Osteocyte (in vitro differentiated cells): Measurements from ENCODE around the gene ACBD4. TPM values are rescaled to one million over a fixed set of nuclear protein-coding genes. Genes with fewer than 3 reads are reported as not detected.

Experiments
- DNase-seq: peaks from one replicate; pipeline ENCODE4 v3.0.0; 2021; ENCODE audit warnings: mixed read lengths; ENCODE audit not compliant: unreplicated experiment; ENCODE audit errors: extremely low spot score
- H3K27ac Mint-ChIP-seq: one replicate; pipeline ENCODE4 v1.8.0; 2021; ENCODE audit warnings: mild to moderate bottlenecking, mixed read lengths; ENCODE audit not compliant: unreplicated experiment
- H3K27me3 Mint-ChIP-seq: one replicate; pipeline ENCODE4 v1.8.0; 2021; ENCODE audit warnings: mixed read lengths; ENCODE audit not compliant: unreplicated experiment
- H3K36me3 Mint-ChIP-seq: one replicate; pipeline ENCODE4 v1.8.0; 2021; ENCODE audit warnings: mixed read lengths; ENCODE audit not compliant: unreplicated experiment
- H3K4me1 Mint-ChIP-seq: one replicate; pipeline ENCODE4 v1.8.0; 2021; ENCODE audit warnings: mixed read lengths; ENCODE audit not compliant: unreplicated experiment
- H3K4me3 Mint-ChIP-seq: one replicate; pipeline ENCODE4 v1.8.0; 2021; ENCODE audit warnings: mild to moderate bottlenecking, moderate library complexity, mixed read lengths; ENCODE audit not compliant: unreplicated experiment
- H3K9me3 Mint-ChIP-seq: one replicate; pipeline ENCODE4 v1.8.0; 2021; ENCODE audit warnings: mixed read lengths; ENCODE audit not compliant: unreplicated experiment
- total RNA-seq: library from RNA; stranded (reverse); gene quantifications from 2 replicates; pipeline ENCODE4 v1.2.1, GENCODE V29; 2021
- TF ChIP-seq, protein P1 (sequence below): fragments of 200-600 bp; sonication (generic); IDR thresholded peaks from 2 replicates; pipeline ENCODE4 v1.5.0; 2021; ENCODE audit warnings: antibody characterized with exemption, mild to moderate bottlenecking, moderate library complexity

ACBD4 gene
- total RNA-seq, 1 donor from 2014 or later = 8.1 TPM

DNA sequence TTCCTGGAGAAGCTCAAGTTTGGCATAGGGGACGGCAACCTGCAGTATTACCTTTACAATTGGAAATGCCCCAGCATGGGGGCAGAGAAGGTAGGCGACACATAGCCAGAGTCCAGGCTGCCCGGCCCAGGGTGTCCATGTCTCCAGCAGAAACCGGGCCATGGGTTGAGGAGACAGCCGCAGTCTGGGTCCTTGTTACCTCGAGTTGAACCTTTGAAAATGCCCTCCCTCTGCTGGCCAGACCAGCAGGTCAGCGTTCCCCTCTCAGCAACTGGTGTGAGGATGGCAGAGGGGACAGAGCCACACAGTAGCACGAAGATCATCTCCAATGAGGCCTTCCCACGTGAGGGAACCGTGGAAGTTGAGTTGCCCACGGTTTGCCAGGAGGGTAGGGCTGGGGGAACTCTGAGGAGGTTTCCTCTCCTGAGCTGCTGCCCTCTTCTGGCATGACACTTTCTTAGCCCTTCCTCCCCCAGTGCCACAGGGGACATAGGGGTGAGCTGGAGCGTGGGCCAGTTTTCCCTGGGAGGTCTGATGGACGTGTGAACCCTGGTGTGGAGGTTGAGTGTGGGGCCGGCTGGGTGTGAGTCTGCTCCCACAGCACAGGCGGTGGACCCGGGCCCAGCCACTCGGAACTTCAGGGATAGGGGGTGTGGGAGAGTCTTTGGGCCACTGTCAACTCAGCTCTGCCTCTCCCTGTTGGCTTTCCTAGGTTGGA is 30.4 kb upstream of the ACBD4 start:
- TF ChIP-seq, protein P1, sequence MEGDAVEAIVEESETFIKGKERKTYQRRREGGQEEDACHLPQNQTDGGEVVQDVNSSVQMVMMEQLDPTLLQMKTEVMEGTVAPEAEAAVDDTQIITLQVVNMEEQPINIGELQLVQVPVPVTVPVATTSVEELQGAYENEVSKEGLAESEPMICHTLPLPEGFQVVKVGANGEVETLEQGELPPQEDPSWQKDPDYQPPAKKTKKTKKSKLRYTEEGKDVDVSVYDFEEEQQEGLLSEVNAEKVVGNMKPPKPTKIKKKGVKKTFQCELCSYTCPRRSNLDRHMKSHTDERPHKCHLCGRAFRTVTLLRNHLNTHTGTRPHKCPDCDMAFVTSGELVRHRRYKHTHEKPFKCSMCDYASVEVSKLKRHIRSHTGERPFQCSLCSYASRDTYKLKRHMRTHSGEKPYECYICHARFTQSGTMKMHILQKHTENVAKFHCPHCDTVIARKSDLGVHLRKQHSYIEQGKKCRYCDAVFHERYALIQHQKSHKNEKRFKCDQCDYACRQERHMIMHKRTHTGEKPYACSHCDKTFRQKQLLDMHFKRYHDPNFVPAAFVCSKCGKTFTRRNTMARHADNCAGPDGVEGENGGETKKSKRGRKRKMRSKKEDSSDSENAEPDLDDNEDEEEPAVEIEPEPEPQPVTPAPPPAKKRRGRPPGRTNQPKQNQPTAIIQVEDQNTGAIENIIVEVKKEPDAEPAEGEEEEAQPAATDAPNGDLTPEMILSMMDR = no peak
- Mint-ChIP-seq H3K4me1 (peaks cover 24% of the 10 kb centered on the region), H3K9me3 (no peaks in the 10 kb centered on the region), H3K4me3 (no peak overlapping the region), H3K36me3 (peaks cover 18% of the 10 kb centered on the region), H3K27me3 (no peaks in the 10 kb centered on the region), H3K27ac (peak overlapping the region; percentile 18)
- DNase-seq = no peak

GRCh38 chr17:45106096-45106495 is 29.4 kb upstream of the ACBD4 start:
- H3K4me3 Mint-ChIP-seq = no peak overlapping the region
- TF ChIP-seq, protein P1 = no peak
- H3K9me3 Mint-ChIP-seq = no peaks in the 10 kb centered on the region
- H3K27ac Mint-ChIP-seq = no peak overlapping the region
- H3K4me1 Mint-ChIP-seq = peaks cover 24% of the 10 kb centered on the region
- no peak for DNase-seq
- no peaks in the 10 kb centered on the region for H3K27me3 Mint-ChIP-seq
- H3K36me3 Mint-ChIP-seq = peaks cover 18% of the 10 kb centered on the region

- peaks cover 18% of the 10 kb centered on the region for H3K36me3 Mint-ChIP-seq
- no peak for DNase-seq
- TF ChIP-seq, protein P1 = no peak
- no peak overlapping the region for H3K27ac Mint-ChIP-seq
- H3K4me1 Mint-ChIP-seq = peaks cover 23% of the 10 kb centered on the region
- H3K4me3 Mint-ChIP-seq = no peak overlapping the region
- no peaks in the 10 kb centered on the region for H3K27me3 Mint-ChIP-seq
- no peaks in the 10 kb centered on the region for H3K9me3 Mint-ChIP-seq
Observed at GRCh38 chr17:45106582-45106981, 28.9 kb upstream of the ACBD4 start.

DNA sequence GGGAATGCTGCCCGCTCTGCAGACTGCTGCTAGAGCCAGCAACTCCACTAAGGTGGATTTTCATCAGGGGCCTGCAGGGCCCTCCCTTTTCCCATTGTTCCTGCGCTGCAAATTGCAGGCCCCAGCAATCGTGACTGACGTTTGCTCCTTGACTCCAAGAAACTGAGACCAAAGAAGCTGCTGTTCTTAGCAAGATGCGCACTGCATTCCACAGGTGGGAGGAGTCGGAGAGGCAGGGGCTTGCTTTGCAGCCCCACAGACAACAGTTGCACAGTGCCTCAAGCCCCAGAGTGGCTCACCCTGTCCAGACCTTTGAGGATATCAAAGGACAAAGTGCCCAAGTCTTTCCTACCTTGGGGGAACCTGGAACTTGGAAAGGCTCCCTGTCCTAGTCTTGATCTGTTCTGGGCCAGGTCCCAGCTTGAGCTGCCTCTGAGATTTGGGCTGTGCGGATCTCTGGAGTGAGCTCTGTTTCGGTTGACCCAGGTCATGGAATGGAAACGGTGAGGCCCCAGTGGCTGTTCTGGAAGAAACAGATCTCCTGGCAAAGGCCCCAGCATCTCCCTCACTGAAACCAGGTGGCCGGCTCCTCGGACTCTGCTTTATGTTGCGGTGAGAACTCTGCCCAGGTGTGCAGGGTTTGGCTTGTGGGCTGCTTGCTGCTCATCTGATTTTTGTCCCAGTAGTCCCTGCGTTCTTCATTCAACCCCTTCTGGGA is 28.0 kb upstream of the ACBD4 start:
- Mint-ChIP-seq H3K4me3 (no peak overlapping the region), H3K36me3 (peaks cover 18% of the 10 kb centered on the region), H3K9me3 (no peaks in the 10 kb centered on the region), H3K27ac (no peak overlapping the region), H3K27me3 (no peaks in the 10 kb centered on the region), H3K4me1 (peaks cover 14% of the 10 kb centered on the region)
- TF ChIP-seq, protein P1 = no peak
- DNase-seq = no peak

DNA sequence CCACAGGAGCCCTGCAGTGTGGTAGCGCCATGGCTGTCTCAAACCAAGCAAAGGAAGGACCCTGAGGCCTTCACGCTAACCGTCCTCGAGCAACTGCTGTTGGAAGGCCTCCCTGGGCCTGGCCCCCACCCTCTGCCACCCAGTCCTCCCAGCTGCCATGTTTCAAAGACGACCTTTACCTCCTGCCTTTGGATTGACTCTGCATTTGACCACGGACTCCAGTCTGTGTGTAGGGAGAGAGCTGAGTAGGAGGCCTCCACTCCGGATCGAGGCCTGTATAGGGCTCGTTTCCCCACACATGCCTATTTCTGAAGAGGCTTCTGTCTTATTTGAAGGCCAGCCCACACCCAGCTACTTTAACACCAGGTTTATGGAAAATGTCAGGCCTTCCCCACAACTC is 27.4 kb upstream of the ACBD4 start:
- TF ChIP-seq, protein P1 = no peak
- H3K36me3 Mint-ChIP-seq = peaks cover 18% of the 10 kb centered on the region
- no peaks in the 10 kb centered on the region for H3K9me3 Mint-ChIP-seq
- no peak for DNase-seq
- H3K4me3 Mint-ChIP-seq = no peak overlapping the region
- peak overlapping the region; percentile 29 for H3K27ac Mint-ChIP-seq
- H3K4me1 Mint-ChIP-seq = peaks cover 8% of the 10 kb centered on the region
- H3K27me3 Mint-ChIP-seq = no peaks in the 10 kb centered on the region
